Epidermal melanocyte (primary cell): ENCODE data around the gene PRRC2B.
"Not testable (repeated sequence)": the region's sequence is repeated elsewhere in the genome, so short reads cannot be mapped to it uniquely, and the experiment has no call there.

ENCODE experiments used
- DNase-seq: peaks from one replicate; pipeline ENCODE4 v3.0.0; 2011; ENCODE audit warnings: low spot score; ENCODE audit not compliant: insufficient read length

PRRC2B gene

GRCh38 chr9:131530920-131531832 is 137.3 kb downstream of the PRRC2B start, which contains the start of gene UCK1:
Gene UCK1, minus strand, starts transcription at chr9:131531263. Its CDS starts 89 bp downstream, at chr9:131531174.
- peak; percentile 98 for DNase-seq

GRCh38 chr9:131534721-131535237 is 140.9 kb downstream of the PRRC2B start:
- DNase-seq, result no peak

- DNase-seq, result no peak
These were observed 144.1 kb downstream of the PRRC2B start for GRCh38 chr9:131537946-131538345.

- DNase-seq, result no peak
These were observed 145.5 kb downstream of the PRRC2B start for GRCh38 chr9:131539223-131539923.

- no peak for DNase-seq
These were observed 149.3 kb downstream of the PRRC2B start for GRCh38 chr9:131543141-131543540.

- no peak for DNase-seq
These were observed 151.3 kb downstream of the PRRC2B start, which contains the start of gene PRRT1B for GRCh38 chr9:131545003-131545785. Gene PRRT1B, plus strand, starts transcription at chr9:131545523. Its CDS starts 93 bp downstream, at chr9:131545616.

GRCh38 chr9:131545786-131546335 is 152.0 kb downstream of the PRRC2B start:
- DNase-seq, result no peak

- no peak for DNase-seq
These were observed 152.6 kb downstream of the PRRC2B start for GRCh38 chr9:131546336-131547084.

- not testable (repeated sequence) for DNase-seq
These were observed 155.3 kb downstream of the PRRC2B start for GRCh38 chr9:131549186-131549585.
